Measurements from ENCODE around the gene HSBP1. TPM values are rescaled to one million over a fixed set of nuclear protein-coding genes. Genes with fewer than 3 reads are reported as not detected.

HSBP1 gene
- polyA plus RNA-seq, 4 donors: 169 to 263 (median 199) TPM

GRCh38 chr16:83835586-83836566, 28.1 kb downstream of the HSBP1 start:
- DNase-seq (ENCODE audit: low read depth in 4 of 4, low spot score in 3 of 4): no peak

- DNase-seq (ENCODE audit: low read depth in 4 of 4, low spot score in 3 of 4): no peak
Measured at GRCh38 chr16:83837566-83837965, 29.8 kb downstream of the HSBP1 start.

GRCh38 chr16:83838151-83838550, 30.4 kb downstream of the HSBP1 start:
- DNase-seq (ENCODE audit: low read depth in 4 of 4, low spot score in 3 of 4): no peak

GRCh38 chr16:83839561-83839960, 31.8 kb downstream of the HSBP1 start:
- no peak for DNase-seq (ENCODE audit: low read depth in 4 of 4, low spot score in 3 of 4)

GRCh38 chr16:83840060-83840617, 32.4 kb downstream of the HSBP1 start:
- DNase-seq (ENCODE audit: low read depth in 4 of 4, low spot score in 3 of 4): no peak

GRCh38 chr16:83842291-83842690, 34.5 kb downstream of the HSBP1 start:
- no peak for DNase-seq (ENCODE audit: low read depth in 4 of 4, low spot score in 3 of 4)

GRCh38 chr16:83842756-83843507, 35.2 kb downstream of the HSBP1 start:
- DNase-seq (ENCODE audit: low read depth in 4 of 4, low spot score in 3 of 4): no peak

GRCh38 chr16:83843657-83844056, 35.9 kb downstream of the HSBP1 start:
- DNase-seq (ENCODE audit: low read depth in 4 of 4, low spot score in 3 of 4): no peak

GRCh38 chr16:83845263-83845662, 37.5 kb downstream of the HSBP1 start:
- DNase-seq (ENCODE audit: low read depth in 4 of 4, low spot score in 3 of 4): no peak

GRCh38 chr16:83847371-83848225, 39.8 kb downstream of the HSBP1 start:
- no peak for DNase-seq (ENCODE audit: low read depth in 4 of 4, low spot score in 3 of 4)

GRCh38 chr16:83849421-83849820, 41.6 kb downstream of the HSBP1 start:
- no peak for DNase-seq (ENCODE audit: low read depth in 4 of 4, low spot score in 3 of 4)

GRCh38 chr16:83850947-83851346, 43.2 kb downstream of the HSBP1 start:
- no peak for DNase-seq (ENCODE audit: low read depth in 4 of 4, low spot score in 3 of 4)

- DNase-seq (ENCODE audit: low read depth in 4 of 4, low spot score in 3 of 4): no peak
Measured at GRCh38 chr16:83851473-83851872, 43.7 kb downstream of the HSBP1 start.

GRCh38 chr16:83852774-83853173, 45.0 kb downstream of the HSBP1 start:
- DNase-seq (ENCODE audit: low read depth in 4 of 4, low spot score in 3 of 4): no peak

GRCh38 chr16:83853834-83854233, 46.1 kb downstream of the HSBP1 start:
- DNase-seq (ENCODE audit: low read depth in 4 of 4, low spot score in 3 of 4): no peak

- DNase-seq (ENCODE audit: low read depth in 4 of 4, low spot score in 3 of 4): no peak
Measured at GRCh38 chr16:83854420-83854819, 46.6 kb downstream of the HSBP1 start.

GRCh38 chr16:83856792-83857191, 49.0 kb downstream of the HSBP1 start:
- no peak for DNase-seq (ENCODE audit: low read depth in 4 of 4, low spot score in 3 of 4)

GRCh38 chr16:83859265-83859664, 51.5 kb downstream of the HSBP1 start:
- DNase-seq (ENCODE audit: low read depth in 4 of 4, low spot score in 3 of 4): no peak

GRCh38 chr16:83862661-83863060, 54.9 kb downstream of the HSBP1 start:
- DNase-seq (ENCODE audit: low read depth in 4 of 4, low spot score in 3 of 4): no peak

- no peak for DNase-seq (ENCODE audit: low read depth in 4 of 4, low spot score in 3 of 4)
Measured at GRCh38 chr16:83863682-83864081, 55.9 kb downstream of the HSBP1 start.
